ENCODE measurements around the gene PHF2.

PHF2 gene

DNA sequence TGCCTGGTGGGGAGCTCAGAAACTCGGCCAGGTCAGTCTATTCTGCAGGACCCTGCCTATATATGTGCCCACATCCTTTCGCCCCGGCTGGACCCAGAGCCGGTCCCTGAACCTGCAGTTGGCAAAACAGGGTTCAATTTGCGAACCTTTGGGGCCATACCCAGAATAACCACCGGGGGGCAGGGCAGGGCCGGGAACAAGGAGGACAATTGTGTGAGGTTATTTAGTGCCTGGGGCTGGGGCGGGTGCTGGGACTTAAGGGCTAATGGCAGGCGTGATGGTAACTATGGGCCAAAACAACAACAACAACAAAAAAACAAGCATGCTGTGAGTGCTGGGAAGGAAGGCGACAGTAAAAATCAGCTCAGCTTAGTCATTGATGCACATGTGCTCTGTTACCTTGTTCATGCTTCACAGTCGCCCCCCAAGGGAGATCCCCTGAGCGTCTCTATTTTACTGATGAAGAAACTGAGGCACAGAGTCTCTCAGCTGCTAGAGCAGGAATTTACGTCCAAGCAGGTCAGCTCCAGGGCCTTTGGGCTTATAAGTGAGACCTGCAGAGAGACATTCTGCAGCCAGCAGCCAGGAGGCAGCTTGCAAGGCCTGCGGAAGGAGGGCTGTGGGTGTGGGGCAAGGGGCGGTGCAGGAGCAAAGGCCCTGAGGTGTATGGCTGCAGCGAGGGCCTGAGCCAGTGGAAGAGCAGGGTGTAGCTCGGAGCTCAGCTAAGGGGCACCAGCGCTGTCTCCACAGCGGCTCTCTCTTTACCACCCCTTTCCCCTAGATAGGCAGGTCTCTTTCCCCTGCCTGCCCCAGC lies 106.0 kb downstream of the PHF2 start:
- DNase-seq, result peak; percentile 40

- no peak for DNase-seq
These were observed 107.1 kb downstream of the PHF2 start for GRCh38 chr9:93683331-93684134.

GRCh38 chr9:93684161-93684765 lies 107.9 kb downstream of the PHF2 start:
- DNase-seq, result no peak

DNA sequence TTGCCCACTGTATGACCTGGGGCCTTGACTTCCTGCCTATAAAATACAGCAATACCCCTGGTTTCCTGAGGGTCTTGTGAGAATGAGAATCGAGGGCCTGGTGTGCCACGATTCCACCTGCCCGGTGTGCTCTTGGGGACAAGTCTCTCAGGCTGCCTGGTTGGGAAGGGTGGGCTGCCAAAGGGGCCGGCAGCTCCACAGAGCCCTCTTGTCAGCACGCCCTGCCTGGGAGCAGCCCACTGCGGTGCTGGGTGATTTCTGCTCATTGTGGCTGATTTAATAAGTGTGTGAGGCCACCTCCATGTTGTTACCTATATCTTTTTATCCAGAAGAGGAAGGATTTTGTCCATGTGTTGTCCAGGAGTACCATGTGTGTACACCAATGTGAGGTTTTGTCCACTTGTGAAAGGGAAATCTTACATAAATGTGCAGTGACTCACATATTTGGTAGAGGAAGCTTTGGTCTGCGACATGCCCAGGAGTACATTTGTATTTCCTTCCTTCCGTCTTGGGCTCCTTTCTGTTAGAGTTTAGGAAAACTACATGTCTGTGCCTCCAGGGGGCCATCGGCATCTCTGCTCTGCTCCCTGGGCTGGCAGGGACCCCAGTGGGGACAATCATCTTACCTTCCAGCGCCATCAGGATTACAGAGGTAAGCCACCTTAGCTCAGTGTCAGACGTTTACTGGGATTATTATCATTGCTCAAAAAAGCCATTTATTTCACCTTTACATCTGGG lies 108.6 kb downstream of the PHF2 start:
- DNase-seq, result no peak

DNA sequence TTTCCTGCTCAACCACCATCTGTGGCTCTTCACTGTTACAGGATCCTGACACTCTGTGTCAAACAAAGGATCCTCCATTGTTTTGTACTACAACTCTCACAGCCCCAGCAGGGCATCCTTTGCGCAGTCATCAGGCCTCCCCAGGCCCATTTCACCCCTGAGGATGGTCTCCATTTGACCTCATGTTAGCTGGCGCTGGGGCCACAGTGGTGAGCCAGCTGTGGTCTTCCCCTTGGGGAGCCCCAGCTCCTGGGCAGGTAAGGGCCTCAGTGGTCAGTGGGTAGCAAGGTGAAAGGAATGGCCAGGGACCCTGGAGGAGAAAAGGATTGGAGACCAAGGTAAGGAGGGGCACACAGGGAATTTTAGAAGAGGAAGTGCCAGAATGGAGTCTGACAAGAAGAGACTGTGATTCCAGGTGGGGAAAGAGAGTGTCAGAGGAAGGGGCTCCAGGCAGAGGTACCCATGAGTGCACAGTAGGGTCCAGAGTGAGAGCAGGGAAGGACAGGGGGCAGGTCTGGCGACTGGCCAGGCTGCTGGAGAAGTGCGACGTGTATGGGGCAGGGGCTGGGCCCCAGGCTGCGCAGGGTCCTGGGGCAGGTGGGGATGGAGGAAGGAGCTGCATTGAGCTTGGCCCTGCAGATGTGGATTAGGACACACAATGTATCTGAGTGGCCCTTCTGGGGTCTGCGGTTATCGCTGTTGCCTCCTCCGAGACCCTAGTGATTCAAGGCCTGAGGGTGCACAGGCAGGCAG lies 109.9 kb downstream of the PHF2 start:
- DNase-seq, result no peak

GRCh38 chr9:93686880-93687236 lies 110.5 kb downstream of the PHF2 start:
- DNase-seq, result no peak

- DNase-seq, result no peak
These were observed 114.2 kb downstream of the PHF2 start for GRCh38 chr9:93690618-93691017.

GRCh38 chr9:93693129-93693528 lies 116.7 kb downstream of the PHF2 start:
- DNase-seq, result no peak

DNA sequence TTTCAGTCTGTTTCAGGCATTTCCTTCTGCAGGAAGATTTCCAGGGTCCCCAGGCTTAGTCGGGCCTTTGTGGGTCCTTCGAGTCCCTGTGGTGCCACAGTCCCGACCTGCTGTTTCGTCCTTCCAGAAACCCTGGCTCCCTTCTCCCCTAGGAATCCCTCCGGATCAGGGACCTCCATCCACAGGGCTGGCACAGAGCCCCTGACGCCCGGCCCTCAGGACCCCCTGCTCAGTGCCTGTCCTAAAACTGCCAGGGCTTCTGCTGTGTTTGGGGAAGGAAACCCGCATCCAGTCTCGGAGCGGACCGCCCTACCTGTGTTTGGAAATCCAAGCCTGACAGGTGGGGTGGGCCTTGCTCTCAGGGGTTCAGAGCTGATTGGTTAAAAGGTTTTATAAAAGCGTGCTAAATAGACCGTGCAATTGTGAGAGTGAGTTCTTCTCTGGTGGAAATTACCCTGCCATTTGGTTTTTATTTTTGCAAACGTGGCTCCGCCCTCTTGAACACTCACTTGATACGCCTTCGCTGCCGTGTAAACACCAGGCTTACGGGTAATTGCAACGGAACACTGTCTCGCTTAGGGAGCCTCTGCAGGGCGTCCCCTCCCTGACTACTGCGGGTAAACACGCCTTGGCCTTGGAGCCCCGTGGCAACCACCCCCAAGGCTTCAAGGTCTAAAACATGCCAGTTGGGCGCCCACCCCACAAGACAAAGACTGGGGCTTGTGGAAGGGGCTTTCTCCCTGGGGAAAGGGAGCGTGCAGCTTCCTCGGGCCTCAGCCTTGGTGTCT lies 121.2 kb downstream of the PHF2 start:
- no peak for DNase-seq

DNA sequence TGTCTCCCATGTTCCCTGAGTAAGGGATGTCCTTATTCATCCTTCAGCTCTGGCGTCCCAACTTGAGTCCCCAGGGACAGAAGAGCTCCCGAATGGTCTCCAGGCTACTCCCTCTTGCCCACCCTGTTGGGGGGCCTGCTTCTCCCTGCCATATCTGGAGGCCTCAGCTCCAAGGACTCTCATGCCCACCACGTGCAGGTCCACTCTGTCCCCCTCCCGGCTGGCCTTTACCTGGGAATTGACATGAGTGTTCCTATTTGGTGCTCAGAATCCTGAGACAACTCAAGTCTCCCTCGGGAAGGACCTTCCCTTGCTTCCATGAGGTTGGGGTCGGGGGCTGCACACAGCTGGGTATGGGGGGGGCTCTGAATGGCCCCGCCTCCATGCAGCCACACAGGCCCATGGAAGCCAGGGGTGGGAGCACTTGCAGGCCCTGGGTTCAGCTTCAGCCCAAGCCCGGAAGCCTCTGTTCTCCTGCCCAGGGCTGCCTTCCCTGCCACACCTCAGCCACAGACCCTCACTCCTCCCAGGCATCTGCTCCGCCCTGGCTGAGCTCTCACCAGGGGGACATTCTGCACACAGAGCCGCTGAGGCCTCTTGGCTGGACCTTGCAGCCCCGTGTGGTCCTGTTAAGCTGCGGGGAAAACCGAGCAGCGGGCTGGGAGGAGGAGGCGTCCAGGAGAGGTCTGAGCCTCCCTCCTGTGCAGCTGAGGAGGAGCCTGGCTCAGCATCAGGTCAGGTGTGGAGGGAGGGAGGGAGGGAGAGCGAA lies 121.9 kb downstream of the PHF2 start:
- DNase-seq, result no peak

DNA sequence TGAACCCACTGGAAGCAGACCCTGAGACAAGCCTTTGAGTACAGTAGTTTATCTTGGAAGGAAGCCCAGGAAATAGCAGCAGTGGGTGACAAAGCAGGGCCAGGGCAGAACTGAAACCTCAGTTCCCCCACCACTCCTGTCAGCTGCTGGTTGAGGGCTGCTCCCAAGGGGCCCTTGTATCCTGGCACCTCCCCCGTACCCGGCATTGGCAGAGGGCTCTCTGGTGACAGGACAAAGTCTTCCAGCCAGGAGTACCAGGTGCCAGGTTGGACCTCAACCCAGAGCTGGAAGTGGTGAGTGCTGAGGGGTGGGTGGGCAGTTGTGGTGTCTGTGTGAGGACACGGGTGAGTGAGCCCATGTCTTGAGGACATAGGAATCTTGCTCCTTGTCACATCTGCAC lies 123.3 kb downstream of the PHF2 start:
- no peak for DNase-seq

DNA sequence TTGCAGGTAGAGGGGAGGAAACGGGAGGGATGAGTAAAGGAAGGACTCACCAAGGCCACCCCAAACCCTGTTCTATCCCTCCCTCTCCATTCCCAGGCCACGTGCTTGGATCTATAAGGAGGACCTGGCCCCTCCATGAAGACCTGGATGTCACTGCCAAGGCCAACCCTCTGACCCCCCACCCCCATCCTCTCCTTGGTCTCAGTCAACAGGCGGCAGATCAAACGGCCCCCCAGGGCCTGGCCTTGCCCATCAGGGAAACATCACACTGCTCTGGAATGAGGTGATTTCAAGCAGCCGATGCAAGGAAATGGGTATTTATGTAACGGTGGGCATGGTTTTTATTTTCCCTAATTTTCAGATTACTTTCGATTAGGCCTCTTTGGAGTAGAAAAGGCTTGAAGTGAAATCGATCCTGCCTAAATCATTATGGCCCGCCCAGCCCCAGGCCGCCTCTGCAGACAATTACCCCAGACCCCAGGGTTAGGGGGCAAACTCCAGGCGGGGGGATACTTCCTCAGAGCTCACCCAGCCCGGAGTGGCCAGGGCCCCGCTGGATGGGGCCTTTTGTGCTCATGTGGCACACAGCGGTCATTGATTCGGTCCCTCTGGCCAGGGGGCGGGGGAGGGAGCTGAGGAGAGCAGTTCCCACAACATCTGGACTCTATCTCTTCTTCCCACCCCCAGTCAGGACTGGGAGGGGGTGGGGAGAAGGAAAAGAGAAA lies 125.3 kb downstream of the PHF2 start:
- DNase-seq, result no peak

DNA sequence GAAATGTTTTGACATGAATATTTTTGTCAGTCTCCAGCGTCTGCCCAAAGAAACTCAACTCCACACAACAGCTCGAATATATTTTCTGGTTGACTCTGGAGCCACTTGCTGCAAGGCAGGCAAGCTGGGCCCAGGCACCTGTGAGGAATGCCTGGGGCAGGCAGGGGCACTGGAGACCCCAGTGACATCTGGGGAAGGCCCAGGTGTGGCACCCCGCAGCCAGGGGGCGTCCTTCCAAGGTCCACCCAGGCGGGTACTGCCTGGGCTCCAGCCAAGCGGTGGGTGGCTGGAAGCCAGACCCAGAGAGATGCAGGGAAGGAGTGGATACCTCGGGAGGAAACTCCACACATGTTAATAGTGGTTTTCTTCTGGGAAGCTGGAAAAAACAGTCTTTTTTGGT lies 125.9 kb downstream of the PHF2 start:
- no peak for DNase-seq

DNA sequence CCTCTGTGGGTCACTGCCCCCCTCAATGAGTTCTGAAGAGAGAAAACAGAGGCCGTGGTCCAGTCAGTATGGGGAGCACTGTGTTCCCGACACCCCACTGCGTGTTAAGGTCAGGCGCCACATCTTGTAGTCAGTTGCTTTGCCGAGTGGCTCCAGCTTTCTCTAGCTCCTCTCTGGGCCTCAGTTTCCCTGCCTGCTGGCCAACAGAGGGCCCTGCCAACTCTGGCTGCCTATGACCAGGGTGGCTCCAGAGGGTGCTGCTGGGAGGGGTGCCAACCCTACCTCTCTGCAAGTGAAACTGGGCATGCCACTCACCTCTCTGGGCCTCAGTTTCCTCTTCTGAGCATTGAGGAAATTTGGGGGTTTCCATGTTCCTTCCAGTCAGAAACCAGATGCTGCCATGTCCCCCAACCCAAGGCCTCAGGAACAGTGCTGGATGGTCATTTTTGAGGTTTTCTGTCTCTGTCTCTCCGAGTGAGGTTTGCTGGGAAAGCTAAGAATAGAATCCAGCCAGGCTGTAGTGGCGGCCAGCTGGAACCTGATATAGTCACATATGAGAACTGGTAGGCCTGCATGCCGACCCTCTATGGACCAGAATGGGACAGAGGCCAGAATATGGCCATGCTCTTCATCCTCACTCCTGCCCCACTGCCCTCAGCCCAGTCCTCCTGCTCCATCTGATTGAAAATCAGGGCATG lies 132.1 kb downstream of the PHF2 start:
- DNase-seq, result no peak

- DNase-seq, result no peak
These were observed 132.6 kb downstream of the PHF2 start for GRCh38 chr9:93708987-93709302.

- DNase-seq, result no peak
These were observed 133.4 kb downstream of the PHF2 start for GRCh38 chr9:93709600-93710369.

GRCh38 chr9:93710370-93710723 lies 134.0 kb downstream of the PHF2 start:
- DNase-seq, result no peak

GRCh38 chr9:93711002-93711401 lies 134.6 kb downstream of the PHF2 start:
- no peak for DNase-seq

GRCh38 chr9:93712896-93713295 lies 136.5 kb downstream of the PHF2 start:
- no peak for DNase-seq
